SK-N-SH (cell line): Measurements from ENCODE around the gene FRS2. TPM values are rescaled to one million over a fixed set of nuclear protein-coding genes. Genes with fewer than 3 reads are reported as not detected.

ENCODE experiments used
- CTCF ChIA-PET: fragments of 300-600, 350-600 bp; formaldehyde crosslinking; extraction: SDS; loops from one replicate; lab custom pipeline; 2021; lab: Yijun Ruan, JAX
- POLR2A ChIA-PET: fragments of 350-600 bp; sonication (Branson Sonifier 250); formaldehyde crosslinking; extraction: SDS; loops from one replicate; lab custom pipeline; 2020; ENCODE audit warnings: antibody characterized with exemption, inconsistent platforms; lab: Yijun Ruan, JAX
- DNase-seq: peaks from one replicate; pipeline ENCODE4 v3.0.0; 2012
- H2AFZ ChIP-seq: fragments of 200-600 bp; sonication (generic); 2 replicates; pipeline ENCODE4 v1.8.1; 2016; ENCODE audit warnings: antibody characterized with exemption, mild to moderate bottlenecking, low read depth
- H3F3A ChIP-seq: fragments of 200-600 bp; sonication (generic); replicated peaks from 2 replicates; pipeline ENCODE3; 2016; ENCODE audit warnings: antibody characterized with exemption, mild to moderate bottlenecking; ENCODE audit not compliant: insufficient read depth
- H3K27ac ChIP-seq, 2 experiments: fragments of 200-500 bp in 1 of 2; fragments of 200-600 bp in 1 of 2; sonication (Bioruptor generic) in 1 of 2; sonication (generic), shearing (Covaris generic) in 1 of 2; 2 replicates each; pipeline versions ENCODE4 v1.5.1 to v1.6.1; 2014 to 2016; ENCODE audit warnings: low read depth in 2 of 2, inconsistent platforms in 1 of 2, low read length in 1 of 2, mild to moderate bottlenecking in 1 of 2, mixed read lengths in 1 of 2
- H3K27me3 ChIP-seq: fragments of 200-600 bp; sonication (generic), shearing (Covaris generic); 2 replicates; pipeline ENCODE4 v1.6.1; 2016; ENCODE audit warnings: mixed run types; ENCODE audit not compliant: insufficient read depth
- H3K36me3 ChIP-seq, 2 experiments: fragments of 200-500 bp in 1 of 2; fragments of 200-600 bp in 1 of 2; sonication (Bioruptor generic) in 1 of 2; sonication (generic) in 1 of 2; replicated peaks in 1 of 2; 2 replicates each; pipeline versions ENCODE3 to v1.5.1; 2014 to 2016; ENCODE audit warnings: low read length in 1 of 2, mild to moderate bottlenecking in 1 of 2; ENCODE audit not compliant: insufficient read depth in 2 of 2, control insufficient read depth in 1 of 2
- H3K4me1 ChIP-seq, 2 experiments: fragments of 200-500 bp in 1 of 2; fragments of 200-600 bp in 1 of 2; sonication (Bioruptor generic) in 1 of 2; sonication (generic), shearing (Covaris generic) in 1 of 2; 2 replicates each; pipeline versions ENCODE4 v1.5.1 to v1.6.1; 2014 to 2016; ENCODE audit warnings: low read depth in 1 of 2, low read length in 1 of 2, mixed run types in 1 of 2; ENCODE audit not compliant: insufficient read depth in 2 of 2, control insufficient read depth in 1 of 2
- H3K4me2 ChIP-seq: fragments of 200-600 bp; sonication (generic), shearing (Covaris generic); 2 replicates; pipeline ENCODE4 v1.6.1; 2017; ENCODE audit warnings: mixed run types
- H3K4me3 ChIP-seq, 2 experiments: fragments of 200-500 bp in 1 of 2; fragments of 200-600 bp in 1 of 2; sonication (Bioruptor generic) in 1 of 2; sonication (generic), shearing (Covaris generic) in 1 of 2; 2 replicates each; pipeline versions ENCODE4 v1.5.1 to v1.8.1; 2014 to 2016; ENCODE audit warnings: low read depth in 2 of 2, inconsistent platforms in 1 of 2, low read length in 1 of 2, mild to moderate bottlenecking in 1 of 2, mixed read lengths in 1 of 2, moderate library complexity in 1 of 2
- H3K79me2 ChIP-seq: fragments of 200-600 bp; sonication (generic); 2 replicates; pipeline ENCODE4 v1.8.1; 2017; ENCODE audit warnings: mild to moderate bottlenecking; ENCODE audit not compliant: insufficient read depth
- H3K9ac ChIP-seq: fragments of 200-600 bp; sonication (generic); 2 replicates; pipeline ENCODE4 v1.6.1; 2017; ENCODE audit warnings: mixed run types
- H3K9me2 ChIP-seq: fragments of 200-600 bp; sonication (generic); 2 replicates; pipeline ENCODE4 v1.6.1; 2017; ENCODE audit warnings: mixed run types
- H3K9me3 ChIP-seq: fragments of 200-600 bp; sonication (generic); 2 replicates; pipeline ENCODE4 v1.6.1; 2017; ENCODE audit warnings: mixed run types, mild to moderate bottlenecking, moderate library complexity
- H4K20me1 ChIP-seq: fragments of 200-600 bp; sonication (generic); 2 replicates; pipeline ENCODE4 v1.6.1; 2017; ENCODE audit warnings: mild to moderate bottlenecking, mixed run types; ENCODE audit not compliant: insufficient read depth
- ELF1 ChIP-seq: IDR thresholded peaks from 2 replicates; pipeline ENCODE4 v1.4.0; 2012
- FOXM1 ChIP-seq: IDR thresholded peaks from 2 replicates; pipeline ENCODE4 v1.4.0; 2012; ENCODE audit warnings: low read depth, mild to moderate bottlenecking
- GABPA ChIP-seq: IDR thresholded peaks from 2 replicates; pipeline ENCODE4 v1.4.0; 2012; ENCODE audit warnings: low read depth, mild to moderate bottlenecking
- IRF3 ChIP-seq: fragments of 150-350 bp; IDR thresholded peaks from 2 replicates; pipeline ENCODE4 v1.6.1; 2016; ENCODE audit warnings: mild to moderate bottlenecking, low read depth, low read length
- JUND ChIP-seq: IDR thresholded peaks from 2 replicates; pipeline ENCODE4 v1.4.0; 2012
- MAX ChIP-seq: IDR thresholded peaks from 2 replicates; pipeline ENCODE4 v1.4.0; 2012; ENCODE audit warnings: low read depth
- MEF2A ChIP-seq: IDR thresholded peaks from 2 replicates; pipeline ENCODE4 v1.4.0; 2012; ENCODE audit warnings: low read depth, borderline replicate concordance
- MXI1 ChIP-seq: IDR thresholded peaks from 2 replicates; pipeline ENCODE4 v1.6.1; 2012; ENCODE audit warnings: mild to moderate bottlenecking, low read depth, low read length, improper control_type of control experiment
- NFIC ChIP-seq: IDR thresholded peaks from 2 replicates; pipeline ENCODE4 v1.4.0; 2012; ENCODE audit warnings: borderline replicate concordance
- RCOR1 ChIP-seq: fragments of 150-350 bp; IDR thresholded peaks from 2 replicates; pipeline ENCODE4 v1.6.1; 2017; ENCODE audit warnings: antibody characterized with exemption, low read length
- SIN3A ChIP-seq: IDR thresholded peaks from 2 replicates; pipeline ENCODE4 v1.6.1; 2012; ENCODE audit warnings: low read depth, mild to moderate bottlenecking, low read length, moderate library complexity, borderline replicate concordance
- TCF12 ChIP-seq: IDR thresholded peaks from 2 replicates; pipeline ENCODE4 v1.4.0; 2012
- USF2 ChIP-seq: fragments of 150-350 bp; IDR thresholded peaks from 2 replicates; pipeline ENCODE4 v1.6.1; 2017; ENCODE audit warnings: antibody characterized with exemption, low read length, low read depth, borderline replicate concordance
- WGBS: methylation state at CpG from one replicate; pipeline ENCODE4 v1.1.6; 2017; ENCODE audit warnings: low lambda C conversion rate; 5-methylcytosine and 5-hydroxymethylcytosine counted together
- polyA plus RNA-seq, 3 experiments: library from polyadenylated mRNA; depleted of rRNA; stranded (reverse); fragments of >200 nt; gene quantifications; 2 replicates each; pipeline ENCODE4 v1.2.3, GENCODE V29; 2012

FRS2 gene
- polyA plus RNA-seq, 1 of the 3 experiments (the other 2 are of a cell fraction): 7.1 TPM

GRCh38 chr12:69529021-69529420 lies 58.8 kb downstream of the FRS2 start:
- no peak for DNase-seq
- 98% methylated on average over 2 of the region's 2 CpGs for WGBS
- CTCF ChIA-PET: interaction anchor here (0.7 to 1.1 kb wide), 2 partner anchors 37 to 375 kb away, joined by 3 read pairs; no protein-coding TSS in a partner anchor

GRCh38 chr12:69533844-69534243 lies 63.7 kb downstream of the FRS2 start:
- CTCF ChIA-PET: interaction anchor here (0.5 to 0.6 kb wide), 2 partner anchors 1211 to 1665 kb away, joined by 3 read pairs; no protein-coding TSS in a partner anchor
- Histone ChIP-seq H3K9ac (no peak overlapping the region), H2AFZ (no peak overlapping the region), H3K79me2 (peaks cover 86% of the 10 kb centered on the region), H3K4me1 (peaks cover 2 to 15% of the 10 kb centered on the region in 2 experiments; a peak in 3 of 4 replicates), H3K36me3 (peaks cover 15 to 36% of the 10 kb centered on the region in 2 experiments), H3K4me3 (no peak overlapping the region), H3K27me3 (no peaks in the 10 kb centered on the region), H3K9me2 (no peaks in the 10 kb centered on the region), H4K20me1 (peaks cover 14% of the 10 kb centered on the region; the same call in 1 of the 2 replicates), H3K4me2 (peak overlapping the region; percentile 57; the same call in 1 of the 2 replicates), H3K27ac (peak overlapping the region in 1 of 2 experiments; percentile 78; a peak in 2 of 4 replicates), H3K9me3 (no peaks in the 10 kb centered on the region), H3F3A (peaks cover 23% of the 10 kb centered on the region)
- 94% methylated on average over 3 of the region's 3 CpGs for WGBS
- TF ChIP-seq USF2 (no peak), MXI1 (no peak), MEF2A (no peak)
- DNase-seq: no peak
- POLR2A ChIA-PET: no interaction called here

More at GRCh38 chr12:69529021-69529420, 58.8 kb downstream of the FRS2 start:
- peaks cover 93% of the 10 kb centered on the region for H3K79me2 ChIP-seq
- H3K4me1 ChIP-seq: peaks cover 0 to 14% of the 10 kb centered on the region in 2 experiments; a peak in 2 of 4 replicates
- TF ChIP-seq GABPA (no peak), RCOR1 (no peak), TCF12 (no peak), MAX (no peak), JUND (no peak), SIN3A (no peak), NFIC (no peak), IRF3 (no peak), FOXM1 (no peak), ELF1 (no peak)
- TF ChIP-seq, all 33 proteins: peak for 0
- Histone ChIP-seq H3K27ac (peak overlapping the region in 1 of 2 experiments; percentile 75; a peak in 1 of 4 replicates), H3K4me3 (no peak overlapping the region), H3K9ac (no peak overlapping the region), H2AFZ (no peak overlapping the region), H3K9me2 (no peaks in the 10 kb centered on the region), H3K36me3 (peaks cover 15 to 26% of the 10 kb centered on the region in 2 experiments), H3F3A (peaks cover 39% of the 10 kb centered on the region), H3K9me3 (no peaks in the 10 kb centered on the region), H3K27me3 (no peaks in the 10 kb centered on the region), H3K4me2 (peak overlapping the region; percentile 1; the same call in 1 of the 2 replicates), H4K20me1 (peaks cover 38% of the 10 kb centered on the region)
- POLR2A ChIA-PET: interaction anchor here (0.7 kb wide), 1 partner anchor 140 kb away, joined by 3 read pairs; no protein-coding TSS in a partner anchor
